NCI-H1092 treated with DMSO at 0.1 percent for 48 hours (cell line): ENCODE measurements around the gene ZNF341.
"Not testable (repeated sequence)": the region's sequence is repeated elsewhere in the genome, so short reads cannot be mapped to it uniquely, and the experiment has no call there.

Experiments
- DNase-seq: peaks from one replicate; lab custom pipeline; 2025; lab: John Stamatoyannopoulos, UW

The ZNF341 gene

DNA sequence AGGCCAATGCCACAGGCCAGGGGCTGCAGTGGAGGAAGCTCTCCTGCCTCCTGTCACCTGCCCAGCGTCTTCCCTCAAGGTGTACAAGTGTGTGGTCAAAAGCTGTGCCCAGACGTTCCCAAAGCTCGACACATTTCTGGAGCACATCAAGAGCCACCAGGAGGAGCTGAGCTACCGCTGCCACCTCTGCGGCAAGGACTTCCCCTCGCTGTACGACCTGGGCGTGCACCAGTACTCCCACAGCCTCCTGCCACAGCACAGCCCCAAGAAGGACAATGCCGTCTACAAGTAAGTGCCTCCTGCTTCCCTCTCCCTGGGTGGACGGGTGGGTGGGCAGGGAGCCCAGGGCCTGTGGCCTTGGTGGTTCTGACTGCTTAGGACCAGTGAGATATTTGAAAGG, 38.2 kb downstream of the ZNF341 start:
- DNase-seq, result no peak

DNA sequence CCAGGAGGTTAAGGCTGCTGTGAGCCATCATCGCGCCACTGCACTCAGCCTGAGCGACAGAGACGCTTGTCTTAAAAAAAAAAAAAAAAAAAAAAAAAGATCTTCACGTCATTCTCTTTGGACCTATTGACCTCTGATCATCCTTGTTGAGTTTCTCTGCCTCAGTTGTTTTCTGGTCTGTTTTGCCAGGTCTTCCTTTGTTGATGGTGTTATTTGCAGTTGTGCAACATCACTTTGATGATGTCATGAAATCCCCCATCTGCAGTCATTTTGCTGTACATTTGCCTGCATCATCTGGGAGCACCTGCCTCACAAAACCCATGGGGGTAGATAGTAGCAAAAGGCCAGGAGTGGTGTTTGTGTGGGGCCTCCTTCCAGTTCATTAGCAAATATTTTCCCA, 40.1 kb downstream of the ZNF341 start:
- no peak for DNase-seq

DNA sequence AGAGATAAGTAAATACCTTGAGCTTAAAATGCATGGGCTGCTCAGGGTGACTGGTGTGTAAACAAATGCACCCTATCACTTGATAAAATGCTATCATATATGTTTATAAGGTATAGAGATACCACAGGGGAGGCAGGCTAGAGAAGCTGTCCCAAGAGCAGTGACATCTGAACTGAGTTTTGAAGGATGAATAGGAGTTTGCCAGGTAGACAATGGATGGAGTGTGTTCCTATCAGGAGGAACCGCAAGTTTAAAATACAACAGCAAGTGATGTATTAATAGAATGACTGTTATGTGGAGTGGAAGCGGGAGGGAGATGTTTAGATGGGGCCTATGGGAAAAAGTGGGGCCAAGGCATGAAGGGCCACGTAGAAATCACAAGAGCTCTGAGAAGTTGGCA, 40.6 kb downstream of the ZNF341 start:
- no peak for DNase-seq

DNA sequence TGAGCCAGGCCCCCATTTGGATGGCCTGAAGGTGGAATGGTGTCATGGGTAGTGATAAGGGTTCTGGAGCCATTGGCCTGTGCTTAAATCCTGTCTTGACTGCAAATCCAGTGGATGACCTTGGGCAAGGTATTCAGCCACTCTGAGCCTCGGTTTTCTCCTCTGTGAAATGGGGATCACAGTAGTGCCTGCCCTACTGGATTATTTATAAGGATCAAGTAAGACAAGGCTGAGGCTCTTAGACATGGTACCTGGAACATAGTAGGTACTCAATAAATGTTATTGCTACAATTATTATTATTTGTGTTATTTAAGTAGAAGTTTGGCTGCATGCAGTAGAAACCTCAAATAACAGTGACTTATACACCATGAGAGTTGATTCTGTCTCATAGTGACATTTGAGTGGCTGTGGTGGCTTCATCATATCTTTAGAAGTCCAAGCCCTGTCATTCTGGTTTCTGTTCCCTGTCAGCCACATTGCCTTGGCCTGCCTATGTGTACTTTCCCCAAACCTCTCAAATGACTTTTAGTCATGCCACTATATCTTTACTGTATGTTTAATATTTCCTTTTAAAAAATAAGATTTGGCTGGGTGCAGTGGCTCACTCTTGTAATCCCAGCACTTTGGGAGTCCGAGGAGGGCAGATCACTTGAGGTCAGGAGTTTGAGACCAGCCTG, 41.8 kb downstream of the ZNF341 start:
- no peak for DNase-seq

DNA sequence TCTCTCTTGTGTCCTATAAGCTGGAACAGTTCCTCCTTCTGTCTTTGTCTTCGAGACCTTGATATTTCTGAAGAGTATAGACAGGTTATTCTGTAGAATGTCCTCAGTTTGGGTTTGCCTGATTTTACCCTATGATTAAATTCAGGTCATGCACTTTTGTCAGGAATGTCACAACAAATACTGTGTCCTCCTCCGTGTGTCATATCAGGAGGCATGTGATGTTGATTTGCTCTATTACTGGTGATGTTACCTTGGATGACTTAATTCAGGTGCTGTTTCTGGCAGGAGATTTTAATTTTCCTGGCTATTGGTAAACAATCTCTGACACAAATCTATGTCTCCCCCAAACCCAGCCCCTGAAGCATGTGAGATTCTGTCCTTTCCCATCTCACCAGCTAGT, 46.0 kb downstream of the ZNF341 start:
- no peak for DNase-seq

DNA sequence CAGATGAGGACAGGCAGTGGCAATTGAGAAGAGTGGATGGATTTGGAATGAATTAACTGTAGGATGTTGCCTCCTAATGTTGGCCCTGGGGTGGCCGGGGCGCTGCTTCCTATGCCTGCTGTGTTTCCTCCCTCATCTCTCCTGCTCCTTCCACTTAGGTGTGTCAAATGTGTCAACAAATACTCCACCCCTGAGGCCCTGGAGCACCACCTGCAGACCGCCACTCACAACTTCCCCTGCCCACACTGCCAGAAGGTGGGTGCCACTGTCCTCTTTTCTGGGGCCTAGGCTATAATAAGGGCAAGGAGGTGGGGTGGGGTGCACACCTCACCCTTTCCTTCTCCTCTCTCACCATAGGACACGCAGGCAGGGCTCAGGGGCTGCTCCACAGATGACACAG, 49.3 kb downstream of the ZNF341 start:
- no peak for DNase-seq

DNA sequence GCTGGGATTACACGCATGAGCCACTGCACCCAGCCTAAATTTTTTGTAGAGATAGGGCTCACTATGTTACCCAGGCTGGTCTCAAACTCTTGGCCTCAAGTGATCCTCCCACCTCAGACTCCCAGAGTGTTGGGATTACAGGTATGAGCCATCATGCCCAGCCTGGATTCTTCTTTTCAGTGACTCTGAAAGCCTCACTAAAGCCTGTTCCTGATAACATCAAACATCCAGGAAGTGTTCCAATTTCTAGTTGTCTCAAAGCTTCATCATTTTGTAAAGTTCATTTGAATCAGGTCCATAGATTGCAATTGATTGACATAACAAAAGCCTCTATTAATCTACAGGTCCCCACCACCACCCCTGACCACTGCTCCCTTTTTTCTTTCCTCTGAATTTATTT, 50.1 kb downstream of the ZNF341 start:
- DNase-seq, result no peak

DNA sequence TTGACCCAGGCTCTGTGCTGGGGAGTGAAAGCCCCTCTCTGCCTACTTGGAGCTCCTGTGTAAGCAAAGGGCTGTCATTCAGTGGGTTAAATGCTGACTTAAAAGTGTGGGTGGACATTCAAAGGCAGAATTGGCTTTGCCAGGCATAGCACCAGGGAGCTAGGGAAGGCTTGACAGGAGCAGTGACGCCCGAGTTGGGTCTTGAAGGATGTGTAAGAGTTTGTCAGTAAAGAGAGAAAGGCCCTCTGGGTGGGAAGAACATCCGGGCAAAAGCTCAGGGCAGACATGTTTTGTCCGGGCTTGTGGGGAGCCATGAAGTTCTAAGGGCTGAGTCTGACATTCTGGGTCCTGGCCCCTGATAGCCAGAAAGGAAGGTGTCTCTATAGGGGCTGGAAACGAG, 51.5 kb downstream of the ZNF341 start:
- no peak for DNase-seq

DNA sequence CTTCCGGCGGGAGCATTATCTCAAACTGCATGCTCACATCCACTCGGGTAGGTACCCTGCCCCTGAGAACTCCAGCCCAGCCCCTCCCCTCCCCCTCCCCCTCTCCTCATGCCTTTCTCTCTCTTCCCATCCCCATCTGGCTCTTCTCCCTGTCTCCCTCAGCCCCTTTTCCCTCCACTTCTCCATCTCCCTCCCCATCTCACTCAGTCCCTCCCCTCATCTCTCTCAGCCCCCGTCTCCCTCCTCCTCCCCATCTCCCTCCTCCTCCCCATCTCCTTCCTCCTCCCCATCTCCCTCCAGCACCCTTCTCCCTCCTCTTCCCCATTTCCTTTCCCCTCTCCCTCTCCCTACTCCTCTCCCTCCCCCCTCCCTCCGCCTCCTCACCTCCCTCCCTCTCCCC, 52.0 kb downstream of the ZNF341 start:
- DNase-seq, result no peak

DNA sequence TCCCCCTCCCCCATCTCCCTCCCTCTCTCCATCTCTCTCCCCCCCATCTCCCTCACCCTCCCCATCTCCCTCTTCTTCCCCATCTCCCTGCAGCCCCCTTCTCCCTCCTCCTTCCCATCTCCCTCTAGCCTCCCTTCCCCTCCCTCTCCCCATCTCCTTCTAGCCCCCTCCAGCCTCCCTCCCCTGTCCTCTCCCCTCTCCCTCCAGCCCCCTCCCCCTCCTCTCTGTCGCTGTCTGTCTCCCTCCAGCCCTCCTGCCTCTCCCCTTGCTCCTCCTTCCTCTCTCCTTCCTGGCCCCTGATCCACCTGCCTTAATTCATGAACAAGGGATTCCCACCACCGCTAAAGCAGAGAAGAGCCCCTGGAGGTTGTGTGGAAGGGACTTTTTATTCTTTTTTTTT, 52.4 kb downstream of the ZNF341 start:
- no peak for DNase-seq

DNA sequence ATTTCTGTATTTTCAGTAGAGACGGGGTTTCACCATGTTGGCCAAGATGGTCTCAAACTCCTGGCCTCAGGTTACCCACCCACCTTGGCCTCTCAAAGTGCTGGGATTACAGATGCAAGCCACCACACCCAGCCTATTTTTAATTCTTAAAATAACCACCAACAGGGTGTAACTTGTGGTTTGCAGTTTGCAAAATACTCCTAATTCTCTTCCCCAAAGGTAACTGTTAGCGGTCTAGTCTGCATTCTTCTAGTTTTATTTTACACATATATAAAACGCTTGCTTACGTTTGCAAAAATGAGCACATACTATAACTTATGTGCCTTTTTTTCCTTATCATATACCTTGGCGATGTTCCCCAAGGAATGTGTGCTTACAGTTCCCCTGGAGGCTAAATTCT, 53.7 kb downstream of the ZNF341 start:
- DNase-seq, result no peak

DNA sequence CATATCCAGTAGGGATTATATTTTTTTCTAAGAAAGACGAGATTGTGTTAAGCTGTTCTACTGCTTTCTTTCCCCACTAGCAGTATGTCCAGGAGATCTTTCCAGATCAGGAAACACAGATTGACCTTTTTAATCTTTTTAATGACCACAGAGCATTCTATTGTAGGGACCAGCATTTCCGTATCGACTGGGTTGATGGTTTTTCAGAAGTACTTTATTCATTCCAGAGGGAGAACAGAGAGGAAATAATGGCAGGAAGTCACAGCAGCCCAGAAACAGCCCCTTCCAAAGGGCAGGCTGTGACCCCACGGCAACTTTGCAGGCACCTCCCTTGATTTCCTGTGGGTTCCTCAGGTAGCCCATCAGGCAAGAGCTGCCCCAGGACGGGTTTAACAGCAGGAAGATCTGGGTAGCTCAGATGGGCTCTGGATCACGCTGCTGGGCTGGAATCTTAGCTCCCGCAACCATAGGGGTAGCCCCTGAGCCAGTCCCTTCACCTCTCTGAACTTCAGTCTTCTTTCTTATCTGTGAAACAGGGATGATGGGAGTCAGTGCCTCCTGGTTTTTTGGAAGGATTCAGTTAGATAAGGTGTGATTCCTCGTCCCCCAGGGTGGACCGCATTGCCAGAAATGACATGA, 55.6 kb downstream of the ZNF341 start:
- DNase-seq, result no peak

DNA sequence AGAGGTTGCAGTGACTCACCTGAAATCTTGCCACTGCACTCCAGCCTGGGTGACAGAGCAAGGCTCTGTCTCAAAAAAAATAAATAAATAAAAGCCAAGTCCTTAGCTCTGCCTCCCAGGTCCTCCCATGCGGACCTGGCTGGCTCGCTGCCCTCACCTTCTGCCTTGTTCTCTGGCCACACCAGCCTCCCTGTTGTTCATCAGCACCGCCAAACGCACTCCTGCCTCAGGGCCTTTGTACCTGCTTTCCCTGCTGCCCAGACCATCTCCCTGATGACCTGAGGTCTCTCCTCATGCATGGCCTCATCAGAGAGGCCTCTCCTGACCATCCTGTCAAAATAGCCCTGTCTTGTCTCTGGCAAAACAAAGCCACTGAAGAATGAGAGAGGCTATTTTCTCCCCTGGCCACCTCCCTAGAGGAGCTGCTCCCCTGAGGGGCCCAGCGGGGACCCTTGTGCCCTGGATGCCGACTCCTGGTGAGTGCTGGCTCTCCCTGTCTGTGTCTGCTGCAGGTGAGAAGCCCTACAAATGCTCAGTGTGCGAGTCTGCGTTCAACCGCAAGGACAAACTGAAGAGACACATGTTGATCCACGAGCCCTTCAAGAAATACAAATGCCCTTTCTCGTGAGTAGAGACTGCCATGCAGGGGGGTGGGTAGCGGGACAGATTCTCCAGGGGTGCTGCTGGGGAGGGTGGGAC, 56.7 kb downstream of the ZNF341 start:
- DNase-seq, result no peak

DNA sequence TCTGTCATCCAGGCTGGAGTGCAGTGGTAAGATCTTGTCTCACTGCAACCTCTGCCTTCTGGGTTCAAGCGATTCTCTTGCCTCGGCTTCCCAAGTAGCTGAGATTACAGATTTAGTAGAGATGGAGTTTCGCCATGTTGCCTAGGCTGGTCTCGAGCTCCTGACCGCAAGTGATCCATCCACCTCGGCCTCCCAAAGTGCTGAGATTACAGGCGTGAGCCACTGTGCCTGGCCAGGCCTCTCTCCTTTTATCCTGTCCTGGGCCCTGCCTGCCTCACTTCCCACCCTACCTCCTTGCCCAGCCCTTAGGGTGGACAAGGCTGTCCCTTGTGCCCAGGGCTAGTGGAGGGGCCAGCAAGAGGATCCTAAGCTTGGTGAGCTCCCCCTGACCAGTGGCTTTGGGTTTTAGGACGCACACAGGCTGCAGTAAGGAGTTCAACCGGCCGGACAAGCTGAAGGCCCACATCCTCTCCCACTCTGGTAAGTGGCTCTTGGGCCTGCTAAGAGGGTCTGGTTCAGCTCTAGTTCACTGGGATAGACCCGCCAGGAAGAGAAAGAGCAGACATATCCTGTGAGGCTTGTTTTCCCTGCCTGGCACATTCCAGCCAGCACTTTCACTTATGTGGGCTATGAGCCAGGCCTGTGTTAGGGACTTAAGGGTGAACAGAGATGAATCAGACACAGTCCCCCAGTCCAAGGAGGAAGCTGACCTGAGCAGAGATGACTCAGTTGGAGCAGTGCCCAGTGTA, 57.5 kb downstream of the ZNF341 start:
- DNase-seq, result no peak

DNA sequence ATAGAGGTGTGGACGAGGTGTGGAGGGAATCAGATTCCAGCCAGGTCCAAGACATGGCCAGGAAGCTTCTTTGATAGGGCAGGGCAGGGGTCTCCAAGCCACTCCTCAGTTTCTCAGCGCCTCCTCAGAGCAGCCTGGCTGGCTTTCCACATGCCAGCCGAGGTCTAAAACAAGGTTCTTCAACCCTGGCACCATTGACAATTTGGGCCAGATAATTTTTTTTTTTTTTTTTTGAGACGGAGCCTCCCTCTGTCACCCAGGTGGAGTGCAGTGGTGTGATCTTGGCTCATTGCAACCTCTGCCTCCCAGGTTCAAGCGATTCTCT, 58.0 kb downstream of the ZNF341 start:
- no peak for DNase-seq

DNA sequence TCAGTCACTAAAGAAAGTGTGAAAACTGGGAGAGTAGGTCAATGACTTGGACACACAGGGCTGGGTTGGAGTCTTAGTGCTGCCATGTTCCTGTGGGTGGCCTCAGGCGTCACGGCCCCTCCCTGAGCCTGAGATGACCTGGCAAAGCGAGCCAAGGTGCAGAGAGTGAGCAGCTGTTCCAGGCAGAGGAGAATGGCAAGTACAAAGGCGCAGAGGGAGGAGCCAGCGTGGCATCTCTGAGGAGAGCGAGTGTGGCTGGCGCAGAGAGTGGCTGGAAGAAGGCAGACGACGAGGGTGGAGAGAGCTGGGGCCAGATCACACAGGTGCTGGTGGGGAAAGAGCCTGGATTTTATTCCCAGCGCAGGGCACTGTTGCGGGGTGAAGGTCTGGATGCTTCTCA, 58.8 kb downstream of the ZNF341 start:
- DNase-seq, result no peak

DNA sequence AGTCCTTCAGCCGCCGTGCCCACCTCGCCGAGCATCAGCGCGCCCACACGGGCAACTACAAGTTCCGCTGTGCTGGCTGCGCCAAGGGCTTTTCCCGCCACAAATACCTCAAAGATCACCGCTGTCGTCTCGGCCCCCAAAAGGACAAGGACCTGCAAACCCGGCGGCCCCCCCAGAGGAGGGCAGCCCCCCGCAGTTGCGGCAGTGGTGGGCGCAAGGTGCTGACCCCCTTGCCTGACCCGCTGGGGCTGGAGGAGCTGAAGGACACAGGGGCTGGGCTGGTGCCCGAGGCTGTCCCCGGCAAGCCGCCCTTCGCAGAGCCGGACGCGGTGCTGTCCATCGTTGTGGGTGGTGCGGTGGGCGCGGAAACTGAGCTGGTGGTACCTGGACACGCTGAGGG, 59.2 kb downstream of the ZNF341 start:
- DNase-seq, result no peak

DNA sequence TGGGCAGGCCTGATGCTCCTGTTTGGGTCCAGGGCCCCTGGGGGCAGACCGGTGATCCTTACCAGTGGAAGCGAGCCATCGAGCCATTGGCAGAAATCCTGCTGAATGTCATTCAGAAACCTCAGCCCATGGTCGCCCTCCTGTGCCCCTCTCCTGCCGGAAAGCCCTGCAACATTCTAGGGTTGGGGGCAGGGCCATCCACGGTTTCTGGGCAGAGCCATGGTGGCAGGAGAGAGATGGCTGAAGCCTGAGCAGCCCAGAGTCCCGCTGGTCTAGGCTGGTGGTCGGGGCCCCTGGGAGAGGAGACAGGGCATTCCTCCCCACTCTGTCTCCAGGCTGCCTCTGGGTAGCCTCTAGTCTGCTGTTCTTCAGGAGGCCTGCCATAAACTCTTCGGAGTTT, 59.7 kb downstream of the ZNF341 start:
- no peak for DNase-seq

DNA sequence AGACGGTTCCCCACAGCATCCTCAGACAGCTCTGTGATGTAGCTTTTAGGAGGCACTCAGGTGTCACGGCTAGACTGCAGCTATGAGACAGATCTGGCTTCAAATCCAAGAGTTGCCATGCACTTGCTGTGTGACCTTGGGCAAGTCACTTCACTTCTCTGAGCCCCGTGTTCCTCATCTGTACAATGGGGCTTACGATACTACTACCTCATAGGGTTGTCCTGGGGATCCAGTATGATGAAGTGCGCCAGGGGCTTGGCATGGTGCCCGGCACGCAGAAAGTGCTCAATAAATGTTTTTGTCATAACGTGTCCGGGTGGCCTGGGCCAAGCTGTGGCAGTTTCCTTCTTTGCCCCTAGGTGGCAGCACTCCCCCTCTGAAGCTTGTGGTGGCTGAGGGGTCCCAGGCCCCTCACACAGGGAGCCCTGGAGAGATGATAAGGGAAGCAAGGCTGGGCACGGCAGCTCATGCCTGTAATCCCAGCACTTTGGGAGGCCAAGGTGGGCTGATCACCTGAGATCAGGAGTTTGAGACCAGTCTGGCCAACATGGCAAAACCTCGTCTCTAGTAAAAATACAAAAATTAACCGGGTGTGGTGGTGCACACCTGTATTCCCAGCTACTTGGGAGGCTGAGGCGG, 60.3 kb downstream of the ZNF341 start:
- DNase-seq, result peak; percentile 9

DNA sequence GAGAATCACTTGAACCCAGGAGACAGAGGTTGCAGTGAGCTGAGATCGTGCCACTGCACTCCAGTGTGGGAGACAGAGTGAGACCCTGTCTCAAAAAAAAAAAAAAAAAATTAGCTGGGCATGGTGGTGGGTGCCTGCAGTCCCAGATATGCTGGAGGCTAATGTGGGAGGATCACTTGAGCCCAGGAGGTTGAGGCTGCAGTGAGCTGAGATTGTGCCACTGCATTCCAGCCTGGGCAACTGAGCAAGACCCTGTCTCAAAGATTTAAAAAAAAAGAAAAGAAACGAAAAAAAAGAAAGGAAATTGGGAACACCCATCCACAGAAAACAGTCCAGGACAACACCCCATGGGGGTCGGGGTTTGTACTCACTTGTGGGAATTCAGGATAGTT, 60.8 kb downstream of the ZNF341 start:
- DNase-seq, result not testable (repeated sequence)

DNA sequence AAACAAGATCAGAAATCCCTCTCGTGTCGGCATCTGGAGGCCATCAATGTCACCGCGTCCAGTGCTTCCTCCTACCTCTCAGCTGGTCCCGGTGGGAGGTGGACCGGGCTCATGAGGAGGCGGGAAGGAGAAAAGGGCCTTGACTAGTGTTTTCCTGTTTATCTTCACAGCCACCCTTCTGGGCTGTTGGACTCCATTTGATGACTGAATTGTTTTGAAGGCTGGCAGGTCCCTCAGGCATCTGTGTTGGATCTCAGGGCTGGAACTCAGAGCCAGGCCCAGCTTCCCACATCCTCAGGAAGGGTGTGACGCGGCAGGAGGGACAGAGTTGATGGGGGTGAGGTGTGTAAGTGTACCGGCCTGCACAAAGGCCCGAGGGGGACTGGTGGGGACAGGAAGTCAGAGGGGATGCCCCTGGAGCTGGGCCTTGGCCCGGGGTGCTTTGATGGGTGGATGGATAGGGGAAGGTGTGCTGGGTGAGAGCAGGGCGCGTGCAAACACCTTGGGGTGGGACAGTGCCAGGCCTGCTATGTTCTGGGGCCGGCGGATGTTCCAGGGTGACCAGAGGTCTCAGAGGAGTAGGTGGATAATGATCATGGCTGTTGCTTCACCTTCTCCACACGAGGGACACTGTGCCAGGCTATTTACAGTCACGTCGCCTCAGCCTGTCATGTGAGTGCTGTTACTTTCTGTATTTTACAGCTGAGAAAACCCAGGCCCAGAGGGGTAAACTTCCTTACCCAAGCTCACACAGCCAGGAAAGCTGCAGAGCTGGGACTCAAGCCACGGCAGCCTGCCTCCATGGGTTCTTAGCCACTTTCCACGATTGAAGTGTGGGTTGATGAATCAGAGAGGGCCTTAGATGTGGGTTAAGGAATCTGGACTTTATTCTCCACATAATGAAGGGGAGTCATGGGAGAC, 61.5 kb downstream of the ZNF341 start:
- DNase-seq, result no peak
